SK-N-SH treated with all-trans-retinoic acid at 6 μM for 48 hours (cell line): ENCODE measurements around the gene BCAR1.

Experiments
- PPARA ChIP-seq: fragments of 250-450 bp; sonication (Bioruptor Pico); IDR thresholded peaks from 2 replicates; pipeline ENCODE4 v1.5.0; 2020; ENCODE audit warnings: mild to moderate bottlenecking, borderline replicate concordance
- ZFP30 ChIP-seq: fragments of 450-650 bp; formaldehyde crosslinking; IDR thresholded peaks from 2 replicates; pipeline ENCODE4 v1.5.0; 2022; ENCODE audit warnings: mild to moderate bottlenecking, moderate library complexity
- TF ChIP-seq, protein P1 (sequence below): fragments of 250-450 bp; sonication (Bioruptor Pico); IDR thresholded peaks from 2 replicates; pipeline ENCODE4 v1.5.1; 2020; ENCODE audit warnings: low read depth, mild to moderate bottlenecking, moderate library complexity
- TF ChIP-seq, protein P2 (sequence below): fragments of 250-450 bp; sonication (Bioruptor Pico); IDR thresholded peaks from 2 replicates; pipeline ENCODE4 v1.8.0; 2021; ENCODE audit warnings: low read depth, mild to moderate bottlenecking, moderate library complexity, borderline replicate concordance
- TF ChIP-seq, protein P3 (sequence below): fragments of 250-450 bp; sonication (Bioruptor Pico); IDR thresholded peaks from 2 replicates; pipeline ENCODE4 v1.8.0; 2020; ENCODE audit warnings: mild to moderate bottlenecking, moderate library complexity, borderline replicate concordance

DNA sequence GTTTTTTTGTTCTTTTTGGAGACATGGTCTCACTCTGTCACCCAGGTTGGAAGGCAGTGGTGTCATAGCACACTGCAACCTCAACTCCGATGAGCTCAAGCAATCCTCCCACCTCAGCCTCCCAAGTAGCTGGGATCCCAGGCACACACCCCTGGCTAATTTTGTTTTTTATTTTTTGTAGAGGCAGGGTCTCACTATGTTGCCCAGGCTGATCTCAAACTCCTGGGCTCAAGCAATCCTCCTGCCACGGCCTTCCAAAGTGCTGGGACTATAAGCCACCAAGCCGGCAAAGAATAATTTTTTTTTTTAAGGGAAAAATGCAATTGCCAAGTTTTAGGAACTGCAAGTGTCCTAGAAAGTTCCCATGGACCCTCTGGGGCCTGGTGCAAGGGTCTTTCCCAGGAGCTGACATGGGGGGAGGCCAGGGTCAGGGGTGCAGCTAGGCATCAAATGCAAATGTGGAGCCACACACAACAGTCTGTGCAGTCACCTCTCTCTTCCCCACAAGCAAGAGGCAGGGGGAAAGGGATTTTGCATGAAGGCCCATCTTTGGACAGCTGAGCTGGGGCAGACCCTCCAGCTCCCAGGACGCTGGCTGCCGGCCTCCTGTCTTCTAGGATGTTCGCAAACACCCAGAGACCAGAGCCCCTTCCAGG, 20.1 kb upstream of the BCAR1 start:
- TF ChIP-seq, protein P1, sequence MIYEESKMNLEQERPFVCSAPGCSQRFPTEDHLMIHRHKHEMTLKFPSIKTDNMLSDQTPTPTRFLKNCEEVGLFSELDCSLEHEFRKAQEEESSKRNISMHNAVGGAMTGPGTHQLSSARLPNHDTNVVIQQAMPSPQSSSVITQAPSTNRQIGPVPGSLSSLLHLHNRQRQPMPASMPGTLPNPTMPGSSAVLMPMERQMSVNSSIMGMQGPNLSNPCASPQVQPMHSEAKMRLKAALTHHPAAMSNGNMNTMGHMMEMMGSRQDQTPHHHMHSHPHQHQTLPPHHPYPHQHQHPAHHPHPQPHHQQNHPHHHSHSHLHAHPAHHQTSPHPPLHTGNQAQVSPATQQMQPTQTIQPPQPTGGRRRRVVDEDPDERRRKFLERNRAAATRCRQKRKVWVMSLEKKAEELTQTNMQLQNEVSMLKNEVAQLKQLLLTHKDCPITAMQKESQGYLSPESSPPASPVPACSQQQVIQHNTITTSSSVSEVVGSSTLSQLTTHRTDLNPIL: no peak
- TF ChIP-seq, protein P2, sequence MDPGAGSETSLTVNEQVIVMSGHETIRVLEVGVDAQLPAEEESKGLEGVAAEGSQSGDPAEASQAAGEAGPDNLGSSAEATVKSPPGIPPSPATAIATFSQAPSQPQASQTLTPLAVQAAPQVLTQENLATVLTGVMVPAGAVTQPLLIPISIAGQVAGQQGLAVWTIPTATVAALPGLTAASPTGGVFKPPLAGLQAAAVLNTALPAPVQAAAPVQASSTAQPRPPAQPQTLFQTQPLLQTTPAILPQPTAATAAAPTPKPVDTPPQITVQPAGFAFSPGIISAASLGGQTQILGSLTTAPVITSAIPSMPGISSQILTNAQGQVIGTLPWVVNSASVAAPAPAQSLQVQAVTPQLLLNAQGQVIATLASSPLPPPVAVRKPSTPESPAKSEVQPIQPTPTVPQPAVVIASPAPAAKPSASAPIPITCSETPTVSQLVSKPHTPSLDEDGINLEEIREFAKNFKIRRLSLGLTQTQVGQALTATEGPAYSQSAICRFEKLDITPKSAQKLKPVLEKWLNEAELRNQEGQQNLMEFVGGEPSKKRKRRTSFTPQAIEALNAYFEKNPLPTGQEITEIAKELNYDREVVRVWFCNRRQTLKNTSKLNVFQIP (CRISPR knock-in tag): no peak
- no peak for TF ChIP-seq ZFP30
- no peak for TF ChIP-seq PPARA
- TF ChIP-seq, protein P3, sequence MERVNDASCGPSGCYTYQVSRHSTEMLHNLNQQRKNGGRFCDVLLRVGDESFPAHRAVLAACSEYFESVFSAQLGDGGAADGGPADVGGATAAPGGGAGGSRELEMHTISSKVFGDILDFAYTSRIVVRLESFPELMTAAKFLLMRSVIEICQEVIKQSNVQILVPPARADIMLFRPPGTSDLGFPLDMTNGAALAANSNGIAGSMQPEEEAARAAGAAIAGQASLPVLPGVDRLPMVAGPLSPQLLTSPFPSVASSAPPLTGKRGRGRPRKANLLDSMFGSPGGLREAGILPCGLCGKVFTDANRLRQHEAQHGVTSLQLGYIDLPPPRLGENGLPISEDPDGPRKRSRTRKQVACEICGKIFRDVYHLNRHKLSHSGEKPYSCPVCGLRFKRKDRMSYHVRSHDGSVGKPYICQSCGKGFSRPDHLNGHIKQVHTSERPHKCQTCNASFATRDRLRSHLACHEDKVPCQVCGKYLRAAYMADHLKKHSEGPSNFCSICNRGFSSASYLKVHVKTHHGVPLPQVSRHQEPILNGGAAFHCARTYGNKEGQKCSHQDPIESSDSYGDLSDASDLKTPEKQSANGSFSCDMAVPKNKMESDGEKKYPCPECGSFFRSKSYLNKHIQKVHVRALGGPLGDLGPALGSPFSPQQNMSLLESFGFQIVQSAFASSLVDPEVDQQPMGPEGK: no peak
